A549 (cell line): Measurements from ENCODE around the gene TNNI3.

Experiments used
- HES2 ChIP-seq: fragments of >200 bp; sonication (Bioruptor Twin); formaldehyde crosslinking; IDR thresholded peaks from 2 replicates; pipeline ENCODE4 v1.6.1; 2016
- MYC ChIP-seq: IDR thresholded peaks from 2 replicates; pipeline ENCODE4 v1.6.1; 2012; ENCODE audit warnings: mild to moderate bottlenecking, inconsistent platforms, low read length, improper control_type of control experiment, borderline replicate concordance
- ZC3H11A ChIP-seq: fragments of 450-650 bp; IDR thresholded peaks from 2 replicates; pipeline ENCODE4 v1.6.1; 2014; ENCODE audit warnings: antibody characterized with exemption, mild to moderate bottlenecking
- ZFP36 ChIP-seq: fragments of 450-650 bp; IDR thresholded peaks from 2 replicates; pipeline ENCODE4 v1.6.1; 2014; ENCODE audit warnings: borderline replicate concordance; ENCODE audit not compliant: partially characterized antibody

- TF ChIP-seq ZC3H11A, result no peak
- TF ChIP-seq ZFP36, result no peak
- no peak for TF ChIP-seq MYC
- TF ChIP-seq HES2, result no peak
Observed at GRCh38 chr19:55152017-55152416, 5.5 kb downstream of the TNNI3 start.
